ENCODE measurements around the gene CBX5. TPM values are rescaled to one million over a fixed set of nuclear protein-coding genes. Genes with fewer than 3 reads are reported as not detected.

The CBX5 gene
- total and polyA plus RNA-seq, 9 of the 15 experiments (the other 6 are each of a cell fraction or from before 2014, with no cell fraction given) = 32.6 to 102 (median 59.2) TPM

DNA sequence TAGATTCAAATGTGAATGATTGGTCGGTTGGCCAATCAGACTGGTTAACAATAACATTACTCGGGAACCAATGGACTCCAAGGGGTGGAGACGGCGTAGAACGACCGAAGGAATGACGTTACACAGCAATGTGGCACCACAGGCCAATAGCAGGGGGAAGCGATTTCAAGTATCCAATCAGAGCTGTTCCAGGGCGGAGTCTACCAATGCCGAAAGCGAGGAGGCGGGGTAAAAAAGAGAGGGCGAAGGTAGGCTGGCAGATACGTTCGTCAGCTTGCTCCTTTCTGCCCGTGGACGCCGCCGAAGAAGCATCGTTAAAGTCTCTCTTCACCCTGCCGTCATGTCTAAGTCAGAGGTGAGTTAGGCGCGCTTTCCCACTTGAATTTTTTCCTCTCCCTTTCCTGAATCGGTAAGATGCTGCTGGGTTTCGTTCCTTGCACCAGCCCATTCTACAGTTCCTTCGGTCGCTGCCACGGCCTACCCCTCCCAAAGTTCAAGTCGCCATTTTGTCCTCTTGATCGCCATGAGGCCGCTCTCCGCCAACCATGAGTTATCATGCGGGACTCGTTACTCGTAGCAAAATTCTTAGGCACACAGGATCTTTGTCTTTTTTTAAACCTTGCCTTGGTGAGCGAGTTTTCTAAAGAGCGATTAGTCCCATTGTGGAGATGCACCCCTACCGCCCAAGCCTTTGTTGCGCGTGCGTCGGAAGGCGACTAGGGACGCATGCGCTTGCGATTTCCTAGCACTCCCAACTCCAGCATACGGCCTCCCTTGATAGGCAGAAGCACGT lies 742 bp upstream of the CBX5 start, which contains the start of gene HNRNPA1 (continued):
- TF ChIP-seq ZNF124 (CRISPR knock-in tag; IDR thresholded peaks at IDR 0.05) = no peak
- TF ChIP-seq HMG20B (CRISPR knock-in tag; IDR thresholded peaks at IDR 0.05) = no peak
- TF ChIP-seq ZNF316 (IDR thresholded peaks at IDR 0.05) = peak; percentile 43; the same call in 1 of the 2 replicates
- no peak for TF ChIP-seq PHF20 (IDR thresholded peaks at IDR 0.05; ENCODE audit: partially characterized antibody)
- TF ChIP-seq, protein P1, sequence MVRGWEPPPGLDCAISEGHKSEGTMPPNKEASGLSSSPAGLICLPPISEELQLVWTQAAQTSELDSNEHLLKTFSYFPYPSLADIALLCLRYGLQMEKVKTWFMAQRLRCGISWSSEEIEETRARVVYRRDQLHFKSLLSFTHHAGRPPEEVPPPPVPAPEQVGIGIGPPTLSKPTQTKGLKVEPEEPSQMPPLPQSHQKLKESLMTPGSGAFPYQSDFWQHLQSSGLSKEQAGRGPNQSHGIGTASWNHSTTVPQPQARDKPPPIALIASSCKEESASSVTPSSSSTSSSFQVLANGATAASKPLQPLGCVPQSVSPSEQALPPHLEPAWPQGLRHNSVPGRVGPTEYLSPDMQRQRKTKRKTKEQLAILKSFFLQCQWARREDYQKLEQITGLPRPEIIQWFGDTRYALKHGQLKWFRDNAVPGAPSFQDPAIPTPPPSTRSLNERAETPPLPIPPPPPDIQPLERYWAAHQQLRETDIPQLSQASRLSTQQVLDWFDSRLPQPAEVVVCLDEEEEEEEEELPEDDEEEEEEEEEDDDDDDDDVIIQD (CRISPR knock-in tag; IDR thresholded peaks at IDR 0.05) = no peak
- no peak for TF ChIP-seq MCM5 (IDR thresholded peaks at IDR 0.05; ENCODE audit: low read depth)
- TF ChIP-seq, protein P2, sequence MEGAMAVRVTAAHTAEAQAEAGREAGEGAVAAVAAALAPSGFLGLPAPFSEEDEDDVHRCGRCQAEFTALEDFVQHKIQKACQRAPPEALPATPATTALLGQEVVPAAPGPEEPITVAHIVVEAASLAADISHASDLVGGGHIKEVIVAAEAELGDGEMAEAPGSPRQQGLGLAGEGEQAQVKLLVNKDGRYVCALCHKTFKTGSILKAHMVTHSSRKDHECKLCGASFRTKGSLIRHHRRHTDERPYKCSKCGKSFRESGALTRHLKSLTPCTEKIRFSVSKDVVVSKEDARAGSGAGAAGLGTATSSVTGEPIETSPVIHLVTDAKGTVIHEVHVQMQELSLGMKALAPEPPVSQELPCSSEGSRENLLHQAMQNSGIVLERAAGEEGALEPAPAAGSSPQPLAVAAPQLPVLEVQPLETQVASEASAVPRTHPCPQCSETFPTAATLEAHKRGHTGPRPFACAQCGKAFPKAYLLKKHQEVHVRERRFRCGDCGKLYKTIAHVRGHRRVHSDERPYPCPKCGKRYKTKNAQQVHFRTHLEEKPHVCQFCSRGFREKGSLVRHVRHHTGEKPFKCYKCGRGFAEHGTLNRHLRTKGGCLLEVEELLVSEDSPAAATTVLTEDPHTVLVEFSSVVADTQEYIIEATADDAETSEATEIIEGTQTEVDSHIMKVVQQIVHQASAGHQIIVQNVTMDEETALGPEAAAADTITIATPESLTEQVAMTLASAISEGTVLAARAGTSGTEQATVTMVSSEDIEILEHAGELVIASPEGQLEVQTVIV (CRISPR knock-in tag; IDR thresholded peaks at IDR 0.05; ENCODE audit: borderline replicate concordance) = no peak
- TF ChIP-seq ILF3 (IDR thresholded peaks at IDR 0.05; ENCODE audit: borderline replicate concordance) = no peak
- TF ChIP-seq, protein P3, sequence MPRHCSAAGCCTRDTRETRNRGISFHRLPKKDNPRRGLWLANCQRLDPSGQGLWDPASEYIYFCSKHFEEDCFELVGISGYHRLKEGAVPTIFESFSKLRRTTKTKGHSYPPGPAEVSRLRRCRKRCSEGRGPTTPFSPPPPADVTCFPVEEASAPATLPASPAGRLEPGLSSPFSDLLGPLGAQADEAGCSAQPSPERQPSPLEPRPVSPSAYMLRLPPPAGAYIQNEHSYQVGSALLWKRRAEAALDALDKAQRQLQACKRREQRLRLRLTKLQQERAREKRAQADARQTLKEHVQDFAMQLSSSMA (CRISPR knock-in tag; IDR thresholded peaks at IDR 0.05) = 0 out of 2 replicates have a peak, but pooled peaks have one; percentile 8
- no peak for TF ChIP-seq SMARCC2 (IDR thresholded peaks at IDR 0.05; ENCODE audit: low read depth)
- TF ChIP-seq HOXB6 (CRISPR knock-in tag; IDR thresholded peaks at IDR 0.05; ENCODE audit: borderline replicate concordance) = no peak
- TF ChIP-seq JUND (IDR thresholded peaks at IDR 0.05; ENCODE audit: borderline replicate concordance, low read depth, low read length) = peak; percentile 10; the same call in 1 of the 2 replicates
- no peak; the same call in 2 of the 3 replicates for TF ChIP-seq JUND (tag; IDR thresholded peaks at IDR 0.05; ENCODE audit: borderline replicate concordance, low read depth, low read length)
- TF ChIP-seq, protein P4, sequence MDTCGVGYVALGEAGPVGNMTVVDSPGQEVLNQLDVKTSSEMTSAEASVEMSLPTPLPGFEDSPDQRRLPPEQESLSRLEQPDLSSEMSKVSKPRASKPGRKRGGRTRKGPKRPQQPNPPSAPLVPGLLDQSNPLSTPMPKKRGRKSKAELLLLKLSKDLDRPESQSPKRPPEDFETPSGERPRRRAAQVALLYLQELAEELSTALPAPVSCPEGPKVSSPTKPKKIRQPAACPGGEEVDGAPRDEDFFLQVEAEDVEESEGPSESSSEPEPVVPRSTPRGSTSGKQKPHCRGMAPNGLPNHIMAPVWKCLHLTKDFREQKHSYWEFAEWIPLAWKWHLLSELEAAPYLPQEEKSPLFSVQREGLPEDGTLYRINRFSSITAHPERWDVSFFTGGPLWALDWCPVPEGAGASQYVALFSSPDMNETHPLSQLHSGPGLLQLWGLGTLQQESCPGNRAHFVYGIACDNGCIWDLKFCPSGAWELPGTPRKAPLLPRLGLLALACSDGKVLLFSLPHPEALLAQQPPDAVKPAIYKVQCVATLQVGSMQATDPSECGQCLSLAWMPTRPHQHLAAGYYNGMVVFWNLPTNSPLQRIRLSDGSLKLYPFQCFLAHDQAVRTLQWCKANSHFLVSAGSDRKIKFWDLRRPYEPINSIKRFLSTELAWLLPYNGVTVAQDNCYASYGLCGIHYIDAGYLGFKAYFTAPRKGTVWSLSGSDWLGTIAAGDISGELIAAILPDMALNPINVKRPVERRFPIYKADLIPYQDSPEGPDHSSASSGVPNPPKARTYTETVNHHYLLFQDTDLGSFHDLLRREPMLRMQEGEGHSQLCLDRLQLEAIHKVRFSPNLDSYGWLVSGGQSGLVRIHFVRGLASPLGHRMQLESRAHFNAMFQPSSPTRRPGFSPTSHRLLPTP (IDR thresholded peaks at IDR 0.05; ENCODE audit: borderline replicate concordance, extremely low read depth, insufficient read length) = no peak
- TF ChIP-seq SAFB2 (IDR thresholded peaks at IDR 0.05; ENCODE audit: borderline replicate concordance, low read depth, low read length, severe bottlenecking) = no peak
- peak; percentile 81 to 96 (median 93) for TF ChIP-seq YY1 (IDR thresholded peaks at IDR 0.05; ENCODE audit: borderline replicate concordance in 1 of 3, control insufficient read depth in 1 of 3, extremely low read depth in 1 of 3, insufficient read depth in 3 of 3, insufficient read length in 1 of 3, insufficient replicate concordance in 2 of 3, low read depth in 1 of 3, low read length in 2 of 3)
